Measurements from ENCODE around the gene PDP2. TPM values are rescaled to one million over a fixed set of nuclear protein-coding genes. Genes with fewer than 3 reads are reported as not detected.

PDP2 gene
- polyA plus RNA-seq, 1 donor from 2014 or later, result 4.2 TPM

DNA sequence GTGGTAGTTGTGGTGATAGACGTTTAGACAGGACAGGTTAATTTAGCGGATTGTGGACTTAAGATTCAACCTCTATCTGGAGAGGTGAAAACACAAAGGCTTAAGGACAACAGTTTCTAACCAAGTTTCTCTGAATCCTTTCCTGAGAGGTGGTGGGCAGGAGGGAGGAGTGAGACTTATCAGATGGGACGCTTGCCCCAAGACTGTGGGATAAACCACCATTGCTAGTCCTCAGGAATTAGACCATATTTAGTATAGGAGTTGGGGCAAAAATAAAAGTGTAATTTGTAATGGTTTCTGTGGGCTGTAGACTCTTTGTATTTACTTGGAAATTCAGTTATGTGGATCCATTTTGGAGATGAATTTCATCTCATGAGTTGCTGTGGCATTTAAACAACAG, 6.6 kb downstream of the PDP2 start:
- no peaks in the 10 kb centered on the region for H3K36me3 ChIP-seq (ENCODE audit: insufficient read depth, low read length)
- H3K9ac ChIP-seq (ENCODE audit: low read length), result no peak overlapping the region
- no peaks in the 10 kb centered on the region for H3K27me3 ChIP-seq (ENCODE audit: insufficient read depth, low read depth, low read length)
- no peaks in the 10 kb centered on the region for H4K20me1 ChIP-seq (ENCODE audit: insufficient read depth)
- H3F3A ChIP-seq (ENCODE audit: insufficient read depth, low read length, poor library complexity, severe bottlenecking), result no peaks in the 10 kb centered on the region
- TF ChIP-seq TAF1 (IDR thresholded peaks at IDR 0.05; ENCODE audit: low read depth) (no peak), EZH2 (IDR thresholded peaks at IDR 0.05; ENCODE audit: borderline replicate concordance, insufficient read depth, low read length, poor library complexity, severe bottlenecking) (no peak), RAD21 (conservative IDR thresholded peaks at IDR 0.05) (no peak)
- H3K9me2 ChIP-seq (ENCODE audit: insufficient read depth, low read length), result no peaks in the 10 kb centered on the region
- no peak overlapping the region for H3K4me2 ChIP-seq (ENCODE audit: low read length)
- no peak overlapping the region for H3K27ac ChIP-seq (ENCODE audit: low read length)
- no peak overlapping the region for H2AFZ ChIP-seq (ENCODE audit: low read depth, low read length)
- no peaks in the 10 kb centered on the region for H3K79me2 ChIP-seq (replicated peaks; ENCODE audit: insufficient read depth, low read length)
- H3K4me3 ChIP-seq (ENCODE audit: low read length), result no peak overlapping the region
- H3K9me3 ChIP-seq (ENCODE audit: low read length), result no peaks in the 10 kb centered on the region

- H3K9me3 ChIP-seq (ENCODE audit: low read length), result no peaks in the 10 kb centered on the region
- H3K4me3 ChIP-seq (ENCODE audit: low read length), result no peak overlapping the region
- H3K9ac ChIP-seq (ENCODE audit: low read length), result no peak overlapping the region
- no peaks in the 10 kb centered on the region for H3K9me2 ChIP-seq (ENCODE audit: insufficient read depth, low read length)
- no peaks in the 10 kb centered on the region for H3K36me3 ChIP-seq (ENCODE audit: insufficient read depth, low read length)
- H3K79me2 ChIP-seq (replicated peaks; ENCODE audit: insufficient read depth, low read length), result no peaks in the 10 kb centered on the region
- H3K27ac ChIP-seq (ENCODE audit: low read length), result no peak overlapping the region
- H3K27me3 ChIP-seq (ENCODE audit: insufficient read depth, low read depth, low read length), result no peaks in the 10 kb centered on the region
- no peak for TF ChIP-seq EP300 (conservative IDR thresholded peaks at IDR 0.05; ENCODE audit: poor library complexity, severe bottlenecking)
- TF ChIP-seq, protein P1, sequence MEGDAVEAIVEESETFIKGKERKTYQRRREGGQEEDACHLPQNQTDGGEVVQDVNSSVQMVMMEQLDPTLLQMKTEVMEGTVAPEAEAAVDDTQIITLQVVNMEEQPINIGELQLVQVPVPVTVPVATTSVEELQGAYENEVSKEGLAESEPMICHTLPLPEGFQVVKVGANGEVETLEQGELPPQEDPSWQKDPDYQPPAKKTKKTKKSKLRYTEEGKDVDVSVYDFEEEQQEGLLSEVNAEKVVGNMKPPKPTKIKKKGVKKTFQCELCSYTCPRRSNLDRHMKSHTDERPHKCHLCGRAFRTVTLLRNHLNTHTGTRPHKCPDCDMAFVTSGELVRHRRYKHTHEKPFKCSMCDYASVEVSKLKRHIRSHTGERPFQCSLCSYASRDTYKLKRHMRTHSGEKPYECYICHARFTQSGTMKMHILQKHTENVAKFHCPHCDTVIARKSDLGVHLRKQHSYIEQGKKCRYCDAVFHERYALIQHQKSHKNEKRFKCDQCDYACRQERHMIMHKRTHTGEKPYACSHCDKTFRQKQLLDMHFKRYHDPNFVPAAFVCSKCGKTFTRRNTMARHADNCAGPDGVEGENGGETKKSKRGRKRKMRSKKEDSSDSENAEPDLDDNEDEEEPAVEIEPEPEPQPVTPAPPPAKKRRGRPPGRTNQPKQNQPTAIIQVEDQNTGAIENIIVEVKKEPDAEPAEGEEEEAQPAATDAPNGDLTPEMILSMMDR (IDR thresholded peaks at IDR 0.05; ENCODE audit: poor library complexity, severe bottlenecking), result no peak
- no peak for TF ChIP-seq EZH2 (IDR thresholded peaks at IDR 0.05; ENCODE audit: borderline replicate concordance, insufficient read depth, low read length, poor library complexity, severe bottlenecking)
- no peak for TF ChIP-seq MXI1 (conservative IDR thresholded peaks at IDR 0.05; ENCODE audit: poor library complexity, severe bottlenecking)
- TF ChIP-seq RAD21 (conservative IDR thresholded peaks at IDR 0.05), result no peak
- TF ChIP-seq REST (IDR thresholded peaks at IDR 0.05; ENCODE audit: borderline replicate concordance), result no peak
- TF ChIP-seq TAF1 (IDR thresholded peaks at IDR 0.05; ENCODE audit: low read depth), result no peak
- TF ChIP-seq POLR2AphosphoS5 (IDR thresholded peaks at IDR 0.05), result no peak
- TF ChIP-seq SMC3 (conservative IDR thresholded peaks at IDR 0.05; ENCODE audit: poor library complexity), result no peak
- H2AFZ ChIP-seq (ENCODE audit: low read depth, low read length), result no peak overlapping the region
- no peak overlapping the region for H3K4me2 ChIP-seq (ENCODE audit: low read length)
- H4K20me1 ChIP-seq (ENCODE audit: insufficient read depth), result no peaks in the 10 kb centered on the region
- H3F3A ChIP-seq (ENCODE audit: insufficient read depth, low read length, poor library complexity, severe bottlenecking), result no peaks in the 10 kb centered on the region
Observed at GRCh38 chr16:66888647-66889615, 8.6 kb downstream of the PDP2 start.
